Measurements from ENCODE around the gene EMILIN3.

EMILIN3 gene

GRCh38 chr20:41391587-41392001, 25.0 kb upstream of the EMILIN3 start:
- DNase-seq (ENCODE audit: low read depth): no peak

GRCh38 chr20:41390889-41391288, 24.3 kb upstream of the EMILIN3 start:
- no peak for DNase-seq (ENCODE audit: low read depth)

- DNase-seq (ENCODE audit: low read depth): no peak
These were observed 20.8 kb upstream of the EMILIN3 start for GRCh38 chr20:41387444-41387851.

GRCh38 chr20:41386502-41387427, 20.1 kb upstream of the EMILIN3 start:
- DNase-seq (ENCODE audit: low read depth): no peak

GRCh38 chr20:41382791-41383305, 16.2 kb upstream of the EMILIN3 start:
- no peak for DNase-seq (ENCODE audit: low read depth)

- DNase-seq (ENCODE audit: low read depth): no peak
These were observed 14.1 kb upstream of the EMILIN3 start for GRCh38 chr20:41380551-41381193.

- no peak for DNase-seq (ENCODE audit: low read depth)
These were observed 12.9 kb upstream of the EMILIN3 start for GRCh38 chr20:41379551-41379950.

- no peak for DNase-seq (ENCODE audit: low read depth)
These were observed 10.7 kb upstream of the EMILIN3 start for GRCh38 chr20:41377275-41377674.

- no peak for DNase-seq (ENCODE audit: low read depth)
These were observed 9.7 kb upstream of the EMILIN3 start for GRCh38 chr20:41376349-41376748.

- DNase-seq (ENCODE audit: low read depth): no peak
These were observed 9.2 kb upstream of the EMILIN3 start for GRCh38 chr20:41375846-41376245.

GRCh38 chr20:41373931-41374920, 7.6 kb upstream of the EMILIN3 start:
- no peak for DNase-seq (ENCODE audit: low read depth)

- DNase-seq (ENCODE audit: low read depth): no peak
These were observed 6.7 kb upstream of the EMILIN3 start for GRCh38 chr20:41373251-41373783.

- no peak for DNase-seq (ENCODE audit: low read depth)
These were observed 4.8 kb upstream of the EMILIN3 start for GRCh38 chr20:41371371-41371770.

- no peak for DNase-seq (ENCODE audit: low read depth)
These were observed 3.6 kb upstream of the EMILIN3 start for GRCh38 chr20:41370176-41370575.

GRCh38 chr20:41369673-41370072, 3.1 kb upstream of the EMILIN3 start:
- DNase-seq (ENCODE audit: low read depth): no peak

GRCh38 chr20:41367956-41368355, 1.3 kb upstream of the EMILIN3 start:
- no peak for DNase-seq (ENCODE audit: low read depth)

- no peak for DNase-seq (ENCODE audit: low read depth)
These were observed 726 bp upstream of the EMILIN3 start for GRCh38 chr20:41367393-41367695.

- DNase-seq (ENCODE audit: low read depth): no peak
These were observed 657 bp downstream of the EMILIN3 start for GRCh38 chr20:41365777-41366545.

- no peak for DNase-seq (ENCODE audit: low read depth)
These were observed 1.5 kb downstream of the EMILIN3 start for GRCh38 chr20:41364967-41365765.

GRCh38 chr20:41364236-41364855, 2.3 kb downstream of the EMILIN3 start:
- no peak for DNase-seq (ENCODE audit: low read depth)
